ENCODE measurements around the gene MEPE. TPM values are rescaled to one million over a fixed set of nuclear protein-coding genes. Genes with fewer than 3 reads are reported as not detected.

MEPE gene
- total RNA-seq, 1 donor = not detected

GRCh38 chr4:87839592-87839946 lies 6.8 kb downstream of the MEPE start:
- DNase-seq (ENCODE audit: low read depth in 2 of 3, low spot score in 2 of 3) = no peak

GRCh38 chr4:87840149-87840548 lies 7.4 kb downstream of the MEPE start:
- no peak for DNase-seq (ENCODE audit: low read depth in 2 of 3, low spot score in 2 of 3)

- DNase-seq (ENCODE audit: low read depth in 2 of 3, low spot score in 2 of 3) = peak in 2 of 3 donors; percentile 56
Measured at GRCh38 chr4:87843936-87844335, 11.2 kb downstream of the MEPE start.

GRCh38 chr4:87844452-87844851 lies 11.7 kb downstream of the MEPE start:
- no peak for DNase-seq (ENCODE audit: low read depth in 2 of 3, low spot score in 2 of 3)

- DNase-seq (ENCODE audit: low read depth in 2 of 3, low spot score in 2 of 3) = no peak
Measured at GRCh38 chr4:87846226-87846625, 13.5 kb downstream of the MEPE start.

GRCh38 chr4:87848622-87849351 lies 16.0 kb downstream of the MEPE start:
- peak in 2 of 3 donors; percentile 59 to 71 for DNase-seq (ENCODE audit: low read depth in 2 of 3, low spot score in 2 of 3)

- DNase-seq (ENCODE audit: low read depth in 2 of 3, low spot score in 2 of 3) = peak in 1 of 3 donors; percentile 42
Measured at GRCh38 chr4:87849612-87850011, 16.8 kb downstream of the MEPE start.

GRCh38 chr4:87851332-87851731 lies 18.6 kb downstream of the MEPE start:
- DNase-seq (ENCODE audit: low read depth in 2 of 3, low spot score in 2 of 3) = no peak

GRCh38 chr4:87851953-87852352 lies 19.2 kb downstream of the MEPE start:
- DNase-seq (ENCODE audit: low read depth in 2 of 3, low spot score in 2 of 3) = no peak

GRCh38 chr4:87853108-87853507 lies 20.3 kb downstream of the MEPE start:
- peak in 2 of 3 donors; percentile 43 to 76 for DNase-seq (ENCODE audit: low read depth in 2 of 3, low spot score in 2 of 3)

- no peak for DNase-seq (ENCODE audit: low read depth in 2 of 3, low spot score in 2 of 3)
Measured at GRCh38 chr4:87853891-87854290, 21.1 kb downstream of the MEPE start.

GRCh38 chr4:87855559-87855958 lies 22.8 kb downstream of the MEPE start:
- peak in 1 of 3 donors; percentile 35 for DNase-seq (ENCODE audit: low read depth in 2 of 3, low spot score in 2 of 3)

- DNase-seq (ENCODE audit: low read depth in 2 of 3, low spot score in 2 of 3) = no peak
Measured at GRCh38 chr4:87856816-87857215, 24.0 kb downstream of the MEPE start.

GRCh38 chr4:87857789-87858188 lies 25.0 kb downstream of the MEPE start:
- no peak for DNase-seq (ENCODE audit: low read depth in 2 of 3, low spot score in 2 of 3)

GRCh38 chr4:87862236-87862635 lies 29.5 kb downstream of the MEPE start:
- DNase-seq (ENCODE audit: low read depth in 2 of 3, low spot score in 2 of 3) = no peak

- no peak for DNase-seq (ENCODE audit: low read depth in 2 of 3, low spot score in 2 of 3)
Measured at GRCh38 chr4:87863486-87863885, 30.7 kb downstream of the MEPE start.

- no peak for DNase-seq (ENCODE audit: low read depth in 2 of 3, low spot score in 2 of 3)
Measured at GRCh38 chr4:87864321-87864720, 31.6 kb downstream of the MEPE start.

- DNase-seq (ENCODE audit: low read depth in 2 of 3, low spot score in 2 of 3) = no peak
Measured at GRCh38 chr4:87865288-87865687, 32.5 kb downstream of the MEPE start.

- no peak for DNase-seq (ENCODE audit: low read depth in 2 of 3, low spot score in 2 of 3)
Measured at GRCh38 chr4:87865960-87866598, 33.3 kb downstream of the MEPE start.

- DNase-seq (ENCODE audit: low read depth in 2 of 3, low spot score in 2 of 3) = no peak
Measured at GRCh38 chr4:87868522-87868921, 35.8 kb downstream of the MEPE start.

- no peak for DNase-seq (ENCODE audit: low read depth in 2 of 3, low spot score in 2 of 3)
Measured at GRCh38 chr4:87872028-87872427, 39.3 kb downstream of the MEPE start.

GRCh38 chr4:87875191-87875590 lies 42.4 kb downstream of the MEPE start:
- DNase-seq (ENCODE audit: low read depth in 2 of 3, low spot score in 2 of 3) = no peak
